Effector CD4-positive, alpha-beta T cell (primary cell): ENCODE results near the gene PTGER4.
"Not testable (repeated sequence)": the region's sequence is repeated elsewhere in the genome, so short reads cannot be mapped to it uniquely, and the experiment has no call there.

ENCODE experiments used
- DNase-seq: peaks from one replicate; pipeline ENCODE4 v3.0.0-alpha.2; 2020
- total RNA-seq: gene quantifications from one replicate; lab custom pipeline; 2026; lab: John Stamatoyannopoulos, UW

PTGER4 gene
- 623 reads per million, percentile 98 among the genes with 10 or more reads in this experiment for total RNA-seq

DNA sequence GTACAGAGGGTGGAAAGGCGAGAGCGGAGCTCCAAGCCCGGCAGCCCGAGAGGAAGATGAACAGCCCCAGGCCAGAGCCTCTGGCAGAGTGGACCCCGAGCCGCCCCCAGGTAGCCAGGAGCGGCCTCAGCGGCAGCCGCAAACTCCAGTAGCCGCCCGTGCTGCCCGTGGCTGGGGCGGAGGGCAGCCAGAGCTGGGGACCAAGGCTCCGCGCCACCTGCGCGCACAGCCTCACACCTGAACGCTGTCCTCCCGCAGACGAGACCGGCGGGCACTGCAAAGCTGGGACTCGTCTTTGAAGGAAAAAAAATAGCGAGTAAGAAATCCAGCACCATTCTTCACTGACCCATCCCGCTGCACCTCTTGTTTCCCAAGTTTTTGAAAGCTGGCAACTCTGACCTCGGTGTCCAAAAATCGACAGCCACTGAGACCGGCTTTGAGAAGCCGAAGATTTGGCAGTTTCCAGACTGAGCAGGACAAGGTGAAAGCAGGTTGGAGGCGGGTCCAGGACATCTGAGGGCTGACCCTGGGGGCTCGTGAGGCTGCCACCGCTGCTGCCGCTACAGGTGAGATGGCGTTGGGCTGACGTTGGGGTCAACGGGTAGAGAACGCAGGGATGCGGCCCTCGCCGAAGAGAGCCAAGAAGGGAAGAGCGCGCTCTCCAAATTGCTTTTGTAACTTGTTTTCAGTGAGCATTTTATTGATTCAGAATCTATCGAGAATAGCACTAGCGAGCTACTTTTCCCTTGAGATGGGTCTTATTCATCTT is at the start of gene PTGER4:
PTGER4 (plus strand) TSS at position 3 of the 769 bp plus-strand sequence. CDS start 1,079 bp downstream, outside the sequence.
- peak; percentile 23 for DNase-seq

DNA sequence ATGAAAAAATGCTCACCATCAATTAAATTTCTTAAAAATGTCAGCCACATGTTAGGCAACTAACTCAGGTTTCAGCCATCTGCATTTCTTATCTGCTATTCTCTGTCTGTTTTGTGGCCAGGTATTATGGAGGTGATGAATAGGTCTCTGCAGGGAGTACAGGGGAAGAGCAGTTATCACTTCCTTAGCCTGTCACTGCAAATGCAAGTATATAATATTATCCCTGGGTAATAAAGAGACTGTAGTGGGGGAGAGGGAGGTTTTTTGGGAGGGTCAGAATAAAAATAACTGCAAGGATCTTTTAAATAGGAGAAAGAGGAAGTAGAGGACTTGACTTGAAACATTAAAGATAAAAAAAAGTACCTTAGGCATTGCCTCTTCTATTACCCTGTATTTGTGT is 49.6 kb upstream of the PTGER4 start:
- no peak for DNase-seq

DNA sequence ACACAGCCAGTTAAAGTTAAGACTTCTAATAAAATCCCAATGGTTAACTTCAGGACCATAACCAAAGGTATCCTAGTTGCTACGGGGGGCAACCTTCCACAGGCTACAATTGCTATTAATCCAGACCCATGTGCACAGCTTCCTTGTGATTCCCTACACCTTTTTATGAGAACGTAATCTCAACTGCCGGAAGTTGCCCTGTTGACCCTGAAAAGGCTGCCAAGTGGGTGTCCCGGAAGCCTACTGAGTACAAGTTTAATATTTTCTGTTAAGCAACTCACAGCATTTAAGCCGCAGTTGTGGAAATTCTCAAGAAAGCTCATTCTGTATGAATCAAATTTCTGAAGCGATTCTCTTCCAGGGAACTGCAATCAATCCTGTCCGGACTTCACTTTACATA is 48.5 kb upstream of the PTGER4 start:
- DNase-seq = no peak

DNA sequence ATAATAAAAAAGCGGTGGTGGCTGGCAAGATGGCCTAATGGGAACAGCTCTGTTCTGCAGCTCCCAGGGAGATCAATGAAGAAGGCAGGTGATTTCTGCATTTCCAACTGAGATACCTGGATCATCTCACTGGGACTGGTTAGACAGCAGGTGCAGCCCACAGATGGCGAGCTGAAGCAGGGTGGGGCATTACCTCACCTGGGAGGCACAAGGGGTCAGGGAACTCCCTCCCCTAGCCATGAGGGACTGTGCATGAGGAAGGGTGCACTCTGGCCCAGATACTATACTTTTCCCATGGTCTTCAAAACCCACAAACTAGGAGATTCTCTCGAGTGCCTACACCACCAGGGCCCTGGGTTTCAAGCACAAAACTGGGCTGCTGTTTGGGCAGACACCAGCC is 45.6 kb upstream of the PTGER4 start:
- no peak for DNase-seq

DNA sequence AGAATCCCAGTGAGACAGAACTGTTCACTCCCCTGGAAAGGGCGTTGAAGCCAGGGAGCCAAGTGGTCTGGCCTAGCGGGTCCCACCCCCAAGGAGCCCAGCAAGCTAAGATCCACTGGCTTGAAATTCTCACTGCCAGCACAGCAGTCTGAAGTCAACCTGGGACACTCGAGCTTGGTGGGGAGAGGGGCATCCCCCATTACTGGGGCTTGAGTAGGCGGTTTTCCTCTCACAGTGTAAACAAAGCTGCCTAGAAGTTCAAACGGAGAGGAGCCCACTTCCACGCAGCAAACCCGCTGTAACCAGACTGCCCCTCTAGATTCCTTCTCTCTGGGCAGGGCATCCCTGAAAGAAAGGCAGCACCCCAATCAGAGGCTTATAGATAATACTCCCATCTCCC is 45.1 kb upstream of the PTGER4 start:
- no peak for DNase-seq

DNA sequence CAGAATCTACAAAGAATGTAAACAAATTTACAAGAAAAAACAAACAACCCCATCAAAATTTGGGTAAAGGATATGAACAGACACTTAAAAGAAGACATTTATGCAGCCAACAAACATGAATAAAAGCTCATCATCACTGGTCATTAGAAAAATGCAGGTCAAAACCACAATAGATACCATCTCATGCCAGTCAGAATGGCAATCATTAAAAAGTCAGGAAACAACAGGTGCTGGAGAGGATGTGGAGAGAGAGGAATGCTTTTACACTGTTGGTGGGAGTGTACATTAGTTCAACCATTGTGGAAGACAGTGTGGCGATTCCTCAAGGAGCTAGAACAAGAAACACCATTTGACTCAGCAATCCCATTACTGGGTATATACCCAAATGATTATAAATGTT is 40.2 kb upstream of the PTGER4 start:
- not testable (repeated sequence) for DNase-seq

DNA sequence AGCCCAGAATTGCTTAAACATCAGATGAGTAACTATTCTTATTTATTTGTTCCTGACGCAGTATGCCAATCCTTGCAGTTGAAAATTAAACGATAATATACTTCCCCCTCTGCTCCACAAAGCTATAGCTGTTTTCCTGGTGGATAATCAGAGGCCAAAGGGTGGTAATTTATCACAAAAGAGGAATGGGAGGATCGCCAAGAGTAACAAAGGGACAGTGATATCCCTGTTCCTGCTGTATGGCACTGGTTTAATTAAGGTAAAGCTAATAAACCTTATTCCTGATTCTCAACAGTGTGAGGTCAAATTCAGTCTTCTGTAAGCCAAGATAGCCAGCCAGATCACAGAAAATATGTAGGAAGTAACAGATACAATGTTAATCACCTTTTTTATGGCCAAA is 33.4 kb upstream of the PTGER4 start:
- DNase-seq = no peak

DNA sequence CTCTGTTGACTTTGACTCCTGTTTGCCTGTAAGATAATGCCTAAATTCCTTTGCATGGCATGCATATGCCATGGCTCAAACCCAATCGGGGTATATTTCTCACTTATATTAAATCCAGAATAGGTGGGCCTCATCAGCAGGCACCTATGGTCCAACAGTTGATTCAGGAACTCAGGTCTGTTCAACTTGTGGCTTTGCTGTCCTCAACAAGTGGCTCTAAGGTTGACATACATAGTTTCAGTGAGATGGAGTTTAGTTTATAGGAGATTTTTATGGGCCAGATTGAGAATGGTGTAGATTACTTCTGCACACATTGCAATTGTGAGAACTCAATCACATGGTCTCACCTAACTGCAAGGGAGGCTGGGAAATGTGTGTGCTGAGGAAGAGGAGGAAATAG is 31.6 kb upstream of the PTGER4 start:
- DNase-seq = no peak

DNA sequence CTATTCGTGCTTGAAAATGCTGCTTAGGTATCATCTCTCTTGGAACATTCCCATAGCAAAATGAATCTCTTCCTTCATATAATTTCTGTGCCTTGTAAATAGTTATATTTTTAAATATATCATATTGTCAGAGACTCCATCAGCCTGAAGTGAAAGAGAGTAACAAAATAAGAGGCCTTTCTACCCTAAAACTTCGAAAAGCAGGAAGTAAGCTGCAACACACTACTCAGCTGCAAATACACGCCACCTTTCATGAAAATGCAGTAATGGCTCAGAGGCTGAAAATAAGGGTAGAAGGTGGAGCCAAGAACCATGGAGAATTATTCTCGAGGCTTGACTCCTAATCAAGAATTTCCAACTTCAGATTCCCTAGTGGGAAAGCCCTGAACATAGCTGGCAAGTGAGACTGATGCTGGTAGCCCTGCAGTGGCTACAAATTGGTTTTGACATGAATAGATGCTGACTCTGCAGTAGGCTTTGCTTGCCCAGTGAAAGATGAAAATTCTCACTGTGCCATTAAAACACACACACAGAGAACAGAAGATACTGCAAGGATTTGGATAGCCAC is 30.2 kb upstream of the PTGER4 start:
- DNase-seq = no peak

DNA sequence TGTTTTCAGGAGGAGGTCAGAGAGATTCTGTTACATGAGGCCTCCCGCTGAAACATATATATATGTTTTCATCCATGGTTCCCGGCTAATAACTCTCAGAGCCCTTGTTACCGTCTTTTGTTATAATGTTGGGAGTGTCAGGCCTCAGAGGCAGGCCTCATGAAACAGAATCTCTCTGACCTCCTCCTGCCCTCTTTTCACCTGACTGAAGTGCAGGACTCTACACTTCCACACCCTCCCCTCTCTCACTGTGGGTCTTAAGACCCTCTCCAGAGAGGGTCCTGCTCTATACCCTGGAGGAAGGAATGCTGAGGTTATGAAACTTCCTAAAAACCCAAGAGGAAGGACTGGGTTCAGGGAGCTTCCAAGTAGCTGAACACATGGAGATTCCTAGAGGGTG is 28.5 kb upstream of the PTGER4 start:
- no peak for DNase-seq

DNA sequence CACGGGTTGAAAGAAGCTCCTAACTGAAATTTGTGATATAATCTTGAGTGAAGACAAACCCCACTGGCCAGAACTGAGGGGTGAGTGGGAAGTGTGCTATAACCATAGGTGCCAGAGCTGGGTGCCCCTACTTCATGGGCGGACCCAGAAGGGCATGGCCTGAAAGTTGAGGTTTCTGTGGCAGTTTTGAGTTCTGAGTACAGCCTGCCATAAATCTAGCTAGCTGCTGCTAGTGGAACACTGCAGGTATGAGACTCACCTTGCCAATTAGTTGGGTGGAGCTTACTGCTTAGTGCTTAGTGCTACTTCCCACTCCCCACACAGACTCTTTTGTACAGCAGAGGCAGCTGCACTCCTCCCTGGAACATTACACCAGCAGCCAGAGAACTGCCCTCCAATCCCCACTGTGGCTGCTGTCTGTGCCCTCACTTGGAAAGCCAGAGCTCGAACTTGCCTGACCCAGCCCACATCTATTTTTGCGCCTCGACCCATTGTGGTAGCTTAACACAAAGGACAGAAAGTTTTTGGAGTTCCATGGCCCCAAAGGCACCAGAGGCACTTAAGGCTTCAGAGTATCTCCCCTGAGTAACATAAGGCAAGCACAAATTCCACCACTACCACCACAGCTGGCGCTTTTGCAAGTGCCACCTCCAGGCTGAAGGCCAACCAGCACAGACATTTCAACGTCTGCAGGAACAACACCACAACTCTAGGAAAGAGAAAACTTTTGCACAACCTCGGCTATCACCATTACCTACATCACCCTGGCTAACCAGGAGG is 27.1 kb upstream of the PTGER4 start:
- DNase-seq = no peak

DNA sequence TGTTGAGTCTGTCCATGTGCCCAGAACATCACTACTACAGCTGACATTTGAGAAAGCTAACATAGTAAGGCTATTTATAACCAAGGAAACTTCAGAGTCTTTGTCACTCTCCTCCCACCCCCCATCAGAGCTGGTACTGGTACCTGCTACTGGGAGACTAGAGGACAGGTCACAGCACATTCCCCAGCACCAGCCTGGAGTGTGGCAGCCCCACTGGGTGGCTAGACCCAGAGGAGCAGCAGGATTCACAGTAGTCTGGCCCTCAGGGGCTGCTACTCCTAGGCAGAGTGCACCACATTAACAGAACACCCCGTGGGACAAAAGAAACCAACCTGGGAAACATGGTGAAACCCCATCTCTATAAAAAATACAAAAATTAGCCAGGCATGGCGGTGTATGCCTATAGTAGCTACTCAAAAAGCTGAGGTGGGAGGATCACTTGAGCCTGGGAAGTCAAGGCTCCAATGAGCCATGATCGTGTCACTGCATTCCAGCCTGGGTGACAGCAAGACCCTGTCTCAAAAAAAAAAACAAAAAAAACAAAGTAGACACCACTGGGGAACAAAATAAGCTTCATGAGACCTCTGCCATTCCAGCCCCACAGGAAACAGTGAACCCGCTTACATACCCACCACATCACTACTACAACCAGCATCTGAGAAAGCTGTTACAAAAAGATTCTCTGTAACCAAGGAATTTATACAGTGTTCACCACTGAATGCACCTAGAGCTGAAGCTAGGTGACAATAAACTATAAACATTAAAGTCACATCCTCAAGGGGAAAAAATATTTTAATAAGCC is 26.3 kb upstream of the PTGER4 start:
- DNase-seq = no peak

DNA sequence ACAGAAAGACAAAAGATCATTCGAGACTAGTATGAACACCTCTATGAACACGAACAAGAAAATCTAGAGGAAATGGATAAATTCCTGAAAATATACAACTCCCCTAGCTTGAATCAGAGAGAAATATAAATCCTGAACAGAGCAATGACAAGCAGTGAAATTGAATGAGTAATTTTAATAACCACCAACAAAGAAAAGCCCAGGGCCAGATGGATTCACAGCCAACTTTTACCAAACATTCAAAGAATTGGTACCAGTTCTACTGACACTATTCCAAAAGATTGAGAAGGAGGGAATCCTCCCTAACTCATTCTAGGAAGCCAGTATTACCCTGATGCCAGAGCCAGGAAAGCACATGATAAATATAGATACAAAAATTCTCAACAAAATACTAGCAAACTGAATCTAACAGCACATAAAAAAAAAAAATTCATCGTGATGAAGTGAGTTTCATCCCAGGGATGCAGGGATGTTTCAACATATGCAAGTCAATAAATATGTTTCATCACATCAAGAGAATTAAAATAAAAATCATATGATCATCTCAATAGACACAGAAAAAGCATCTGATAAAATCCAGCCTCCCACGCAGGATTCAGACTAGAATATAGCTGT is 25.2 kb upstream of the PTGER4 start:
- no peak for DNase-seq

DNA sequence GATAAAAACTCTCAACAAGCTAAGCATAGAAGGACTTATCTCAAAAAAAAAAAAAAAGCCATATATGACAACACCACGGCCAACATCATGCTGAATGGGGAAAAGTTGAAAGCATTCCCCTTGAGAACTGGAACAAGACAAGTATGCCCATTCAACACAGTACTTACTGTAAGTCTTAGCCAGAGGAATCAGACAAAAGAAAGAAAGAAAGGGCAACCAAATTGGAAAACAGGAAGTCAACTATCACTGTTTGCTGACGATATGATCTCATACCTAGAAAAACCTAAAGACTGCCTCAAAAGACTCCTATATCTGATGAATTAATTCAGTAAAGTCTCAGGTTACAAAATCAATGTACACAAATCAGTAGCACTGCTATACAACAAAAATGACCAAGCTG is 24.6 kb upstream of the PTGER4 start:
- no peak for DNase-seq

DNA sequence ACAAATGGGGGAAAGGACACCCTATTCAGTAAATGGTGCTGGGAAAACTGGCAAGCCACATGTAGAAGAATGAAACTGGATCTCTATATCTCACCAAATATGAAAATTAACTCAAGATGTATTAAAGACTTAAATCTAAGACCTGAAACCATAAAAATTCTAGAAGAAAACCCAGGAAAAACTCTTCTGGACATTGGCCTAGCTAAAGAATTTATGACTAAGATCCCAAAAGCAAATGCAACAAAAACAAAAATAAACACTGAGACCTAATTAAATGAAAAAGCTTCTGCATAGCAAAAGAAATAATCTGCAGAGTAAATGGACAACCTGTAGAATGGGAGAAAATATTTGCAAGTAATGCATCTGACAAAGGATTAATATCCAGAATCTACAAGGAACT is 23.6 kb upstream of the PTGER4 start:
- not testable (repeated sequence) for DNase-seq

DNA sequence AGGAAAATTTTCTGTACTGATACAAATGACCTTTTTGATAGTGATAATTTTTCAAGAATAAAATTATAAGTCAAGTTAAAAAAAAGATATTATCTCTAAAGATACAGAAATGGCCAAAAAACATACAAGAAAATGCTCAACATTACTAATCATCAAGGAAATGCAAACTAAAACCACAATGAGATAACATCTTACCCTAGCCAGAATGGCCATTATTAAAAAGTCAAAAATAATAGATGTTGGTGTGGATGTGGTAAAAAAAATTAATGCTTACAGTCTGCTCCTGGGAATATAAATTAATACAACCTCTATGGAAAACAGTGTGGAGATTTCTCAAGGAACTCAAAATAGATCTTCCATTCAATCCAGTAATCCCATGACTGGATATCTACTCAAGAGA is 22.9 kb upstream of the PTGER4 start:
- no peak for DNase-seq

DNA sequence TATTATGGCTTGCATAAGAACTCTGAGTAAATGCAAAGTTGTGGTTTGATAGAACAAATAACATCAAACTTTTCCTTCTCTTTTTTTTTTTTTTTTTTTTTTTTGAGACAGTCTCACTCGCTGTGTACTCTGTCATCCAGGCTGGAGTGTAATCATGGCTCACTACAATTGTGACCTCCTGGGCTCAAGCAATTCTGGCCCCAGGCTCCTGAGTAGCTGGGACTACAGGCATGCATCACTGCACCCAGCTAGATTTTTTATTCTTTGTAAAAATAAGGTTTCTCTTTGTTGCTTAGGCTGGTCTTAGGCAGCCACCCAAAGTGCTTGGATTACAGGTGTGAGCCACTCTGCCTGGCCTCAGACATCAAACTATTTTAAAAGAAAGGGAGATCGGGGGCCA is 19.0 kb upstream of the PTGER4 start:
- DNase-seq = no peak

DNA sequence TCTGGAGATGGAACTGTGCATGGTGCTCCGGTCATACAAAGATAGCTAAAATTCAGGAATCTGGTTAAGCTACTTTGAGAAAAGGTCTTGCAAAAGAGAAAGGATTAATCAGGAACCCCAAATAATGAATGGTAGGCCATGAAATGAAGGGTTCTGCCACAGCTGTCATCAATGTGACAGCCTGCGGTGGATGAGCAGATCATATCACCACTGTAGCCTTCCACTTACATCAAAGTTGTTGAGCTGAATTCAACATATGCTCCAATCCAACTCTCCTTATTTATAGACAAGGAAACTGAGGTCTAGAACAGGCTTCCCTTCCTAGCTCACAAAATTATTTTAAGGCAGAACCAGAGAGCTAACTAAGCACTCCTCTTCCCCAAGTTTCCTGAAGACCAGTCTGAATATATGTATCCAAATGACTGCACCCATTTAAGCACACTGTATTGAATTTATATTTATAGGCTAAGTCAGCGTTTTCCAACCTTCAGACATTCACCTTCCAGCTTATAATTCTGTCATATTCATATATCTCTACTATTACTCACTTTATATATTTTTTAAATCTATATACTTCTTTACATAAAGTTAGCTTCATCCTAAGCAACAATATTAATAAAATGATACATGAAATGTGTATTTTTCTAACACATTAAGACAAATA is 13.9 kb upstream of the PTGER4 start:
- no peak for DNase-seq

DNA sequence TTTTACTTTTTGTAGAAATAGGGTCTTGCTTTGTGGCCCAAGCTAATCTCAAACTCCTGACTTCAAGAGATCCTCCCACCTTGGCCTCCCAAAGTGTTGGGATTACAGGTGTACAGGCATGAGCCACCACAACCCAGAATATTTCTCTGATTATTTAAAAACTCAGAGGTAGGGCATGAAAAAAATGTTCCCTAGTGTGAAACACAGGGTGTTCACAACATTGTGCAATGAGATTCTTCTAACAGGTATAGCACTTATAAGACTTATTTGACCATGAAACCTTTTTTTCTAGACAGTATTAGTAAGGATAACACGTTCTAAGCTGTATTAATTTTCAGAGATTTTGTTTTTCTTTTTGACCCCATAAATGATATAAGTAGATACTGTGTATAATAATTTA is 13.1 kb upstream of the PTGER4 start:
- no peak for DNase-seq

DNA sequence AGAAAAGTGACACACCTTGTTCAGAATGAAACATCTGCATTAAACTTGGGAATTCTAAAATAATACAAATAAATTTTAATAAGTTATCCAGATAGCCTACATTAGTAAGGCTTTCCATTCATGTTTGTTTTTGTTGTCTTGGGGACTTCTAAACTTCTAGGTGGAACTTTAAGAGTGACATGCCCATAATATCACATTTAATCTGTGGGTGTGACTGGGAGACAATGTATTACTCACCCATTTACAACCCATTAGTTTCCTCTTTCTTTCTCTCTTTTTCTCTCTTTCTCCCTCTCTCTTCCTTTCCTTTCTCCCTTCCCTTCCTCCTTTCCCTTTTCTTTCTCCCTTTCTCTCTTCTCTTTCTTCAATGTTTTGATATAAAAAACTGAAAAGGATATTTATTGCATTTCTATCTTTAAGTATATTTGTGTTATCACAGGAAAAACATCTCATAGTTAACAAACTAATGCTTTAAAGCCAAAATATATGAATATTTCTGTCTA is 12.5 kb upstream of the PTGER4 start:
- no peak for DNase-seq

DNA sequence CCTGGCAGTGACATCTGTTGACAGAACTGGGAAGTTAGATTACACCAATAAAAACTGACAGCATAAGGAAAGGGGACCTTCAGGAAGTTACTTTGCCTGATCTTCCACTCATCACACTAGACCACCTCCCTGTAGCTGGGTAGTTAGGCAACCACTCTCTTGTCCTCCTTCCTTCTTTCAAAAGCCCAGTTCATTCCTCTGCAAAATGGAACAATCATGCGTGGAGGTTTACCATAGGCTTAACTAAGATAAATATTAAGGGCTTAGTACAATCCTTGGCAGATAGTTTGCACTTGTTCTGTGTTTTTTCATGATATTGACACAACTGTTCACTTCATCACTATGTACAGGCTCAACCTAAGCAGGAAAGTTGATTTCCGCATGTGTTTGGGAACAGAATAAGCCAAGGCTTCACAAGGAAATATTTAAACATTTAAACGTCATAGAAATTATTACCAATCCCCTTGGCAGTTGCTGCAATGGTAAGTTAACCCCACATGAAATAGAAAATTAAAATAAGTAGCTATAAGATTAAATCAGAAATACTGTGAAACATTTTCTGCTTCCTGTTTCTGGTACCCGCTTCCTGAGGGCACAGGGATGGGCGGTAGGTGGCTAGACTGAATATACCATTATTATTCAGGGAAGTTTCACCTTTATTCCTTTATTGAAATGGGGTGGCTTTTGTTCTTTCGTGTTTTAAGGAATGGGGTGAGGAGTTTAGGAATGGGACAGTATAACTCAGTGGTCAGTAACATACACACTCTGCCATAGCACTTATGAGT is 9.9 kb upstream of the PTGER4 start:
- no peak for DNase-seq
